Heart left ventricle (tissue), 13 donors: ENCODE measurements around the gene ZSCAN5C.

Source experiments
- POLR2A ChIP-seq, 2 donors: fragments of 450-650 bp; IDR thresholded peaks; one replicate each; pipeline ENCODE4 v1.6.1; 2017; ENCODE audit warnings: antibody characterized with exemption in 2 of 2, mild to moderate bottlenecking in 2 of 2, moderate library complexity in 2 of 2
- TF ChIP-seq, protein P1 (sequence below), 12 donors: fragments of 200-600 bp; sonication (generic) in 4 of 12; IDR thresholded peaks; one replicate each; pipeline versions ENCODE4 v1.5.0 to v1.8.0; 2018 to 2022; ENCODE audit warnings: antibody characterized with exemption in 12 of 12, mild to moderate bottlenecking in 5 of 12
- donor health status: ischemic (EF 13 %, LVEDD 7.1; RV severe dilation, severe dysfunction).
- donor health status: DM: no; HTN: yes; CAD: no.
- donor health status: DM: no; HTN: no; CAD: no.
- donor health status: ischemic (EF 25% LVEDD 6.9; RV normal size, moderate dysfunction).
- donor health status: ischemic (EF 25% LVEDD 5.7; RV mildly dilated, moderate dysfunction).
- donor health status: ischemic (EF 35%, LVEDD 5.7; RV mildly dilated, moderate dysfunction).
- donor health status: nonischemic (EF 11% LVEDD 7.7; RV severe dilation, severe dysfunction).
- donor health status: DM: yes; HTN: yes; CAD: no.
- donor health status: PGD.
- donor health status: ischemic (EF 29% LVEDD 5.4; RV normal size, mild dysfunction).
- donor health status: nonischemic (EF 23%, LVEDD 6.1; RV moderate dilation, normal function).

GRCh38 chr19:56177564-56178243 is 24.4 kb upstream of the ZSCAN5C start:
- TF ChIP-seq, protein P1, sequence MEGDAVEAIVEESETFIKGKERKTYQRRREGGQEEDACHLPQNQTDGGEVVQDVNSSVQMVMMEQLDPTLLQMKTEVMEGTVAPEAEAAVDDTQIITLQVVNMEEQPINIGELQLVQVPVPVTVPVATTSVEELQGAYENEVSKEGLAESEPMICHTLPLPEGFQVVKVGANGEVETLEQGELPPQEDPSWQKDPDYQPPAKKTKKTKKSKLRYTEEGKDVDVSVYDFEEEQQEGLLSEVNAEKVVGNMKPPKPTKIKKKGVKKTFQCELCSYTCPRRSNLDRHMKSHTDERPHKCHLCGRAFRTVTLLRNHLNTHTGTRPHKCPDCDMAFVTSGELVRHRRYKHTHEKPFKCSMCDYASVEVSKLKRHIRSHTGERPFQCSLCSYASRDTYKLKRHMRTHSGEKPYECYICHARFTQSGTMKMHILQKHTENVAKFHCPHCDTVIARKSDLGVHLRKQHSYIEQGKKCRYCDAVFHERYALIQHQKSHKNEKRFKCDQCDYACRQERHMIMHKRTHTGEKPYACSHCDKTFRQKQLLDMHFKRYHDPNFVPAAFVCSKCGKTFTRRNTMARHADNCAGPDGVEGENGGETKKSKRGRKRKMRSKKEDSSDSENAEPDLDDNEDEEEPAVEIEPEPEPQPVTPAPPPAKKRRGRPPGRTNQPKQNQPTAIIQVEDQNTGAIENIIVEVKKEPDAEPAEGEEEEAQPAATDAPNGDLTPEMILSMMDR (IDR thresholded peaks at IDR 0.05): no peak
- no peak for TF ChIP-seq POLR2A (IDR thresholded peaks at IDR 0.05)
